Measurements from ENCODE around the gene UQCRHL. TPM values are rescaled to one million over a fixed set of nuclear protein-coding genes. Genes with fewer than 3 reads are reported as not detected.
A peak's percentile ranks its signal among the peaks of the same experiment; 100 is the strongest.

The UQCRHL gene
- total and polyA plus RNA-seq, 10 of the 15 experiments (the other 5 are each of a cell fraction or from before 2014, with no cell fraction given) = 1.4 to 17.3 (median 5.7) TPM

- no peak for TF ChIP-seq ZNF592 (IDR thresholded peaks at IDR 0.05)
- TF ChIP-seq NR2C2 (IDR thresholded peaks at IDR 0.05; ENCODE audit: borderline replicate concordance, control insufficient read depth, insufficient read length, low read depth) = no peak
- TF ChIP-seq IRF4 (IDR thresholded peaks at IDR 0.05; ENCODE audit: low read depth, low read length) = no peak
- TF ChIP-seq RFX5 (IDR thresholded peaks at IDR 0.05; ENCODE audit: low read depth, low read length) = no peak
- TF ChIP-seq MEF2A (IDR thresholded peaks at IDR 0.05; ENCODE audit: insufficient read depth, low read depth, low read length) = peak; percentile 89
- TF ChIP-seq CBX3 (IDR thresholded peaks at IDR 0.05; ENCODE audit: borderline replicate concordance, low read depth) = no peak
- no peak for TF ChIP-seq KAT2A (conservative IDR thresholded peaks at IDR 0.05; ENCODE audit: control insufficient read depth, low read depth, low read length)
- no peak for TF ChIP-seq BMI1 (IDR thresholded peaks at IDR 0.05; ENCODE audit: borderline replicate concordance)
- TF ChIP-seq HDAC2 (IDR thresholded peaks at IDR 0.05) = no peak
- no peak for TF ChIP-seq EZH2 (IDR thresholded peaks at IDR 0.05; ENCODE audit: borderline replicate concordance, control insufficient read depth, low read depth, low read length)
- no peak for TF ChIP-seq JUND (IDR thresholded peaks at IDR 0.05; ENCODE audit: low read depth, low read length)
- 0 out of 2 replicates have a peak, but pooled peaks have one; percentile 10 for TF ChIP-seq FOXM1 (IDR thresholded peaks at IDR 0.05; ENCODE audit: low read depth, low read length)
- TF ChIP-seq MEF2B (IDR thresholded peaks at IDR 0.05; ENCODE audit: partially characterized antibody, poor library complexity, severe bottlenecking) = peak; percentile 73
- TF ChIP-seq ASH2L (IDR thresholded peaks at IDR 0.05; ENCODE audit: borderline replicate concordance, low read depth) = no peak
- no peak for TF ChIP-seq RELA (IDR thresholded peaks at IDR 0.05; ENCODE audit: borderline replicate concordance, partially characterized antibody)
- TF ChIP-seq NFIC (IDR thresholded peaks at IDR 0.05; ENCODE audit: low read depth, low read length) = peak; percentile 71; the same call in 1 of the 2 replicates
- no peak for TF ChIP-seq ZBTB4 (CRISPR knock-in tag; IDR thresholded peaks at IDR 0.05)
- TF ChIP-seq ZNF687 (IDR thresholded peaks at IDR 0.05) = no peak
Observed at GRCh38 chr1:15852036-15852827, 44.8 kb upstream of the UQCRHL start (continued).
